GM23338 (cell line): ENCODE measurements around the gene MORC3.
"Not testable (repeated sequence)": the region's sequence is repeated elsewhere in the genome, so short reads cannot be mapped to it uniquely, and the experiment has no call there.

Experiments used
- CREB1 ChIP-seq: fragments of 250-450 bp; sonication (Bioruptor Pico); IDR thresholded peaks from 2 replicates; pipeline ENCODE4 v1.5.0; 2020; ENCODE audit warnings: low read depth, mild to moderate bottlenecking, moderate library complexity
- TF ChIP-seq, protein P1 (sequence below), 2 experiments: fragments of 200-600 bp in 1 of 2; sonication (generic) in 1 of 2; conservative IDR thresholded peaks; 2 replicates each; pipeline versions ENCODE4 v1.5.1 to v1.6.1; 2016 to 2017; ENCODE audit warnings: antibody characterized with exemption in 2 of 2, low read depth in 2 of 2, mild to moderate bottlenecking in 2 of 2, moderate library complexity in 1 of 2

DNA sequence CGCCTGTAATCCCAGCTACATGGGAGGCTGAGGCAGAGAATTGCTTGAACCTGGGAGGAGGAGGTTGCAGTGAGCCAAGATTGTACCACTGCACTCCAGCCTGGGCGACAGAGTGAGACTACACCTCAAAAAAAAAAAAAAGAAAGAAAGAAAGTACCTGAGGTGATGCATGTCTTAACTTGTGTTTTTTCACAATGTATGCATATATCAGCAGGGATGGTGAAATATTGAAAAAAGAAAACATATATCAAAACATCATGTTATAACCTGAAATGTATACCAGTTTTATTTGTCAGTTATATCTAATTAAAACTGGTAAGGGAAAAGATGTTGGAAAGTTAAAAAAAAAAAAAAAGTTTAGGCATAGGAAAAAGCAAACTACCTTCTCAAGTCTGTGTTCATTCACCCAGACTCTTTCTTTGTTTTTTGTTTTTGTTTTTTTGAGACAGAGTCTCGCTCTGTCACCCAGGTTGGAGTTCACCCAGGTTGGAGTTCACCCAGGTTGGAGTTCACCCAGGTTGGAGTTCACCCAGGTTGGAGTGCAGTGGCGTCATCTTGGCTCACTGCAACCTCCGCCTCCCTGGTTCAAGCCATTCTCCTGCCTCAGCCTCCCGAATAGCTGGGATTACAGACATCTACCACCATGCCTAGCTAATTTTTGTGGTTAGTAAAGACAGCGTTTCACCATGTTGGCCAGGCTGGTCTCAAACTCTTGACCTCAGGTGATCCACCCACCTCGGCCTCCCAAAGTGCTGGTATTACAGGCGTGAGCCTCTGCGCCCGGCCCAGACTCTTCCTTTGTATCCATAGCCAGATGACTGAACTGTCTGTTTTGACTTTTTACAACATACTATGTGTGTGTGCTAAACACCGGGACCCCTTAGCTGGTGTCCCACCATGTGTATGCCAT is 49.0 kb upstream of the MORC3 start:
- TF ChIP-seq, protein P1, sequence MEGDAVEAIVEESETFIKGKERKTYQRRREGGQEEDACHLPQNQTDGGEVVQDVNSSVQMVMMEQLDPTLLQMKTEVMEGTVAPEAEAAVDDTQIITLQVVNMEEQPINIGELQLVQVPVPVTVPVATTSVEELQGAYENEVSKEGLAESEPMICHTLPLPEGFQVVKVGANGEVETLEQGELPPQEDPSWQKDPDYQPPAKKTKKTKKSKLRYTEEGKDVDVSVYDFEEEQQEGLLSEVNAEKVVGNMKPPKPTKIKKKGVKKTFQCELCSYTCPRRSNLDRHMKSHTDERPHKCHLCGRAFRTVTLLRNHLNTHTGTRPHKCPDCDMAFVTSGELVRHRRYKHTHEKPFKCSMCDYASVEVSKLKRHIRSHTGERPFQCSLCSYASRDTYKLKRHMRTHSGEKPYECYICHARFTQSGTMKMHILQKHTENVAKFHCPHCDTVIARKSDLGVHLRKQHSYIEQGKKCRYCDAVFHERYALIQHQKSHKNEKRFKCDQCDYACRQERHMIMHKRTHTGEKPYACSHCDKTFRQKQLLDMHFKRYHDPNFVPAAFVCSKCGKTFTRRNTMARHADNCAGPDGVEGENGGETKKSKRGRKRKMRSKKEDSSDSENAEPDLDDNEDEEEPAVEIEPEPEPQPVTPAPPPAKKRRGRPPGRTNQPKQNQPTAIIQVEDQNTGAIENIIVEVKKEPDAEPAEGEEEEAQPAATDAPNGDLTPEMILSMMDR (conservative IDR thresholded peaks at IDR 0.05; ENCODE audit: low read depth in 2 of 2): not testable (repeated sequence)
- TF ChIP-seq CREB1 (CRISPR knock-in tag): not testable (repeated sequence)
